HepG2 (cell line): Measurements from ENCODE around the gene COL4A2. TPM values are rescaled to one million over a fixed set of nuclear protein-coding genes. Genes with fewer than 3 reads are reported as not detected.

Experiments
- ATAC-seq: fragments of 200-7000 bp; cut with Tn5 transposase; 3 replicates; pipeline ENCODE4 v1.9.1; 2020; ENCODE audit warnings: mild to moderate bottlenecking, moderate library complexity
- BruUV-seq: library from RNA; stranded (reverse); fragments of 400-500 nt; replicated peaks from 2 replicates; lab custom pipeline; 2021; lab: Mats Ljungman, UMichigan
- CTCF ChIA-PET: fragments of 300-600 bp; formaldehyde crosslinking; extraction: SDS; loops from one replicate; lab custom pipeline; 2021; ENCODE audit warnings: low total read pairs, inconsistent platforms, low intra/inter-chr PET ratio; lab: Yijun Ruan, JAX
- POLR2A ChIA-PET: fragments of 350-600 bp; sonication (Branson Sonifier 250); formaldehyde crosslinking; loops from one replicate; lab custom pipeline; 2020; ENCODE audit warnings: antibody characterized with exemption, inconsistent platforms; lab: Yijun Ruan, JAX
- DNase-seq: peaks from one replicate; pipeline ENCODE4 v3.0.0-alpha.2; 2015; ENCODE audit warnings: low spot score
- FAIRE-seq: peaks from 3 replicates; lab custom pipeline; 2011; peaks lifted over from hg19 to GRCh38; lab: Jason Lieb, UNC
- H2AFZ ChIP-seq: one replicate; pipeline ENCODE4 v1.6.1; 2011; ENCODE audit warnings: low read length, inconsistent platforms
- H3K27ac ChIP-seq: fragments of 300-600 bp; 3 replicates; pipeline ENCODE4 v1.8.0; 2011; ENCODE audit warnings: mixed run types, mild to moderate bottlenecking, mixed read lengths, low read length, inconsistent platforms; ENCODE audit not compliant: insufficient read depth; ENCODE audit errors: extremely low read length
- H3K27me3 ChIP-seq, 2 experiments: fragments of 200-600 bp in 1 of 2; 2 replicates in 1 of 2; 3 replicates in 1 of 2; pipeline versions ENCODE4 v1.6.0 to v1.8.0; 2011; ENCODE audit warnings: low read length in 2 of 2, mild to moderate bottlenecking in 2 of 2, moderate library complexity in 2 of 2, inconsistent platforms in 1 of 2; ENCODE audit not compliant: insufficient read depth in 2 of 2, control insufficient read depth in 1 of 2
- H3K36me3 ChIP-seq, 2 experiments: fragments of 200-600 bp in 1 of 2; replicated peaks in 1 of 2; 2 replicates in 1 of 2; 3 replicates in 1 of 2; pipeline versions ENCODE4 v1.5.1 to v1.8.0; 2011; ENCODE audit warnings: low read length in 2 of 2, inconsistent platforms in 1 of 2; ENCODE audit not compliant: insufficient read depth in 2 of 2, control insufficient read depth in 1 of 2
- H3K4me1 ChIP-seq: 2 replicates; pipeline ENCODE4 v1.5.1; 2012; ENCODE audit warnings: low read length, inconsistent platforms; ENCODE audit not compliant: insufficient read depth
- H3K4me2 ChIP-seq: 2 replicates; pipeline ENCODE4 v1.6.0; 2011; ENCODE audit warnings: low read depth, low read length, inconsistent platforms
- H3K4me3 ChIP-seq, 3 experiments: fragments of 200-600 bp in 1 of 3; sonication (generic), shearing (Covaris generic) in 1 of 3; replicated peaks in 1 of 3; 2 replicates each; pipeline ENCODE4 v1.5.1; 2011 to 2016; ENCODE audit warnings: low read length in 3 of 3, inconsistent platforms in 2 of 3, low read depth in 2 of 3, mild to moderate bottlenecking in 2 of 3, control low read depth in 1 of 3, mixed read lengths in 1 of 3; ENCODE audit not compliant: insufficient read depth in 1 of 3
- H3K79me2 ChIP-seq: one replicate; pipeline ENCODE4 v1.6.1; 2011; ENCODE audit warnings: low read length, inconsistent platforms; ENCODE audit not compliant: insufficient read depth
- H3K9ac ChIP-seq: 2 replicates; pipeline ENCODE4 v1.6.0; 2011; ENCODE audit warnings: mild to moderate bottlenecking, low read depth, low read length, inconsistent platforms; ENCODE audit not compliant: insufficient read depth
- H3K9me3 ChIP-seq: 2 replicates; pipeline ENCODE4 v1.5.1; 2012; ENCODE audit warnings: mild to moderate bottlenecking, low read length
- H4K20me1 ChIP-seq: 2 replicates; pipeline ENCODE4 v1.6.0; 2011; ENCODE audit warnings: inconsistent platforms, mild to moderate bottlenecking, low read length, moderate library complexity; ENCODE audit not compliant: insufficient read depth
- CERS6 ChIP-seq: sonication (generic); formaldehyde crosslinking; IDR thresholded peaks from 2 replicates; pipeline ENCODE4 v1.5.0; 2020; ENCODE audit warnings: missing genetic modification reagents
- HMGXB4 ChIP-seq, 2 experiments: sonication (generic) in 1 of 2; formaldehyde crosslinking in 1 of 2; IDR thresholded peaks; 2 replicates each; pipeline versions ENCODE4 v1.4.0 to v1.6.1; 2018 to 2020; ENCODE audit warnings: missing genetic modification reagents in 2 of 2, borderline replicate concordance in 1 of 2, low read depth in 1 of 2, mild to moderate bottlenecking in 1 of 2, missing biosample characterization in 1 of 2
- IRF9 ChIP-seq: sonication (generic); formaldehyde crosslinking; IDR thresholded peaks from 2 replicates; pipeline ENCODE4 v1.8.0; 2022; ENCODE audit warnings: missing genetic modification reagents, mild to moderate bottlenecking, borderline replicate concordance
- KDM5B ChIP-seq: sonication (generic); formaldehyde crosslinking; IDR thresholded peaks from 2 replicates; pipeline ENCODE4 v1.4.0; 2020; ENCODE audit warnings: missing genetic modification reagents, mild to moderate bottlenecking, borderline replicate concordance
- MZF1 ChIP-seq: sonication (generic); formaldehyde crosslinking; IDR thresholded peaks from 2 replicates; pipeline ENCODE4 v1.8.1; 2023; ENCODE audit warnings: mild to moderate bottlenecking, missing genetic modification reagents, borderline replicate concordance
- RBM22 ChIP-seq: fragments of 200-400 bp; formaldehyde crosslinking; optimal IDR thresholded peaks from 2 replicates; pipeline ENCODE3; 2017; ENCODE audit warnings: mild to moderate bottlenecking, low read length, moderate library complexity
- SKIL ChIP-seq: sonication (generic); formaldehyde crosslinking; IDR thresholded peaks from 2 replicates; pipeline ENCODE4 v1.8.0; 2022; ENCODE audit warnings: missing genetic modification reagents, mild to moderate bottlenecking, moderate library complexity, borderline replicate concordance
- ZNF460 ChIP-seq: sonication (generic); formaldehyde crosslinking; IDR thresholded peaks from 2 replicates; pipeline ENCODE4 v1.5.1; 2020; ENCODE audit warnings: missing genetic modification reagents, mild to moderate bottlenecking, borderline replicate concordance
- WGBS: methylation state at CpG from one replicate; pipeline ENCODE4 v1.1.6; 2017; ENCODE audit warnings: low lambda C conversion rate; 5-methylcytosine and 5-hydroxymethylcytosine counted together
- in situ Hi-C: cut with HindIII; loops from 2 replicates; pipeline ENCODE4 v1.10.0; 2017; ENCODE audit warnings: low pct_unique_long_range_greater_than_20kb; ENCODE audit not compliant: extremely low pct_ligation_motif_present
- intact Hi-C: fragments of 100-400 bp; cut with micrococcal nuclease; formaldehyde crosslinking; loops from one replicate; pipeline ENCODE4 v1.10.0; 2022; ENCODE audit not compliant: unreplicated experiment
- polyA plus RNA-seq, 8 experiments: library from polyadenylated mRNA; depleted of rRNA in 3 of 8; stranded (reverse) in 7 of 8; unstranded in 1 of 8; fragments of >200 nt; fragmentation: Illumina TruSeq in 4 of 8; extraction: Trizol in 4 of 8; gene quantifications; 2 replicates each; pipeline versions ENCODE4 v1.2.1 to v1.2.3, GENCODE V29; 2011 to 2016; ENCODE audit warnings: low read depth in 4 of 8, missing spikeins in 1 of 8, mixed read lengths in 1 of 8; ENCODE audit not compliant: insufficient read depth in 1 of 8
- total RNA-seq, 5 experiments: library from RNA; depleted of rRNA; stranded (reverse); fragments of >200 nt; fragmentation: Illumina TruSeq; extraction: Trizol; gene quantifications; 2 replicates each; pipeline ENCODE4 v1.2.3, GENCODE V29; 2016; ENCODE audit warnings: low read depth in 1 of 5

COL4A2 gene
- total and polyA plus RNA-seq, 2 of the 13 experiments (the other 11 are each of a cell fraction or from before 2014, with no cell fraction given) = 0.22 to 1.9 TPM

GRCh38 chr13:110286833-110287819, 20.0 kb upstream of the COL4A2 start:
- intact Hi-C loops = no loop called here
- H3K4me1 ChIP-seq = no peaks in the 10 kb centered on the region
- H3K9me3 ChIP-seq = no peaks in the 10 kb centered on the region
- no peak overlapping the region for H3K9ac ChIP-seq
- H3K4me2 ChIP-seq = no peak overlapping the region
- FAIRE-seq = no peak
- in situ Hi-C loops = no loop called here
- no peaks in the 10 kb centered on the region for H3K36me3 ChIP-seq
- no peak overlapping the region for H3K4me3 ChIP-seq
- POLR2A ChIA-PET = no interaction called here
- CTCF ChIA-PET = no interaction called here
- no peaks in the 10 kb centered on the region for H4K20me1 ChIP-seq
- WGBS = 17% methylated on average over 20 of the region's 21 CpGs
- no peak for TF ChIP-seq KDM5B (CRISPR knock-in tag)
- no peak for TF ChIP-seq RBM22
- TF ChIP-seq SKIL (CRISPR knock-in tag) = no peak
- TF ChIP-seq HMGXB4 (CRISPR knock-in tag; IDR thresholded peaks at IDR 0.05; ENCODE audit: borderline replicate concordance in 1 of 2, low read depth in 1 of 2) = no peak
- TF ChIP-seq ZNF460 (CRISPR knock-in tag) = no peak
- no peak for TF ChIP-seq MZF1 (CRISPR knock-in tag)
- TF ChIP-seq IRF9 = no peak
- no peak for TF ChIP-seq CERS6 (CRISPR knock-in tag)
- TF ChIP-seq, all 625 proteins: peak for 0
- Histone ChIP-seq H3K27me3 (peaks cover 4 to 52% of the 10 kb centered on the region in 2 experiments), H3K27ac (no peak overlapping the region), H2AFZ (no peak overlapping the region), H3K79me2 (no peaks in the 10 kb centered on the region)
- no peak for DNase-seq
- no TSS peak for BruUV-seq
- ATAC-seq = no peak
